Fibroblast of the conjunctiva (primary cell): ENCODE measurements around the gene LAYN.

Source experiments
- DNase-seq: peaks from one replicate; pipeline ENCODE4 v3.0.0-alpha.2; 2010; ENCODE audit warnings: low read depth

Gene LAYN

GRCh38 chr11:111596319-111596718 lies 55.8 kb downstream of the LAYN start:
- DNase-seq = no peak

- DNase-seq = no peak
These were observed 57.6 kb downstream of the LAYN start for GRCh38 chr11:111598148-111598547.

GRCh38 chr11:111598559-111598958 lies 58.0 kb downstream of the LAYN start:
- peak; percentile 78 for DNase-seq

GRCh38 chr11:111601636-111601978 lies 61.1 kb downstream of the LAYN start:
- DNase-seq = no peak

- peak; percentile 94 for DNase-seq
These were observed 61.7 kb downstream of the LAYN start, which contains the start of gene SIK2 for GRCh38 chr11:111601979-111602864. TSS of gene SIK2 (plus strand) at chr11:111602449. CDS start at chr11:111602564, 115 bp downstream.

- DNase-seq = no peak
These were observed 62.5 kb downstream of the LAYN start for GRCh38 chr11:111602865-111603610.

GRCh38 chr11:111603611-111604130 lies 63.2 kb downstream of the LAYN start:
- no peak for DNase-seq

GRCh38 chr11:111604392-111605009 lies 64.0 kb downstream of the LAYN start:
- DNase-seq = peak; percentile 43

GRCh38 chr11:111605681-111606080 lies 65.2 kb downstream of the LAYN start:
- no peak for DNase-seq

GRCh38 chr11:111606986-111607385 lies 66.5 kb downstream of the LAYN start:
- no peak for DNase-seq

- no peak for DNase-seq
These were observed 67.2 kb downstream of the LAYN start for GRCh38 chr11:111607751-111608150.
